Astrocyte (in vitro differentiated cells and primary cell): ENCODE results near the gene CAMKK2. TPM values are rescaled to one million over a fixed set of nuclear protein-coding genes. Genes with fewer than 3 reads are reported as not detected.
A peak's percentile ranks its signal among the peaks of the same experiment; 100 is the strongest.
"Not testable (repeated sequence)": the region's sequence is repeated elsewhere in the genome, so short reads cannot be mapped to it uniquely, and the experiment has no call there.

Source experiments
- DNase-seq: peaks from one replicate; pipeline ENCODE4 v3.0.0-alpha.2; 2010; ENCODE audit warnings: low read depth
- FAIRE-seq: peaks from 2 replicates; lab custom pipeline; 2011; peaks lifted over from hg19 to GRCh38; lab: Jason Lieb, UNC
- H2AFZ ChIP-seq: 2 replicates; pipeline ENCODE4 v1.6.0; 2012; ENCODE audit warnings: low read depth, low read length, inconsistent platforms
- H3K27ac ChIP-seq: 2 replicates; pipeline ENCODE4 v1.5.1; 2011; ENCODE audit warnings: low read depth, low read length, inconsistent platforms
- H3K27me3 ChIP-seq: 2 replicates; pipeline ENCODE4 v1.6.0; 2011; ENCODE audit warnings: low read length, inconsistent platforms; ENCODE audit not compliant: insufficient read depth
- H3K36me3 ChIP-seq: 2 replicates; pipeline ENCODE4 v1.5.1; 2011; ENCODE audit warnings: low read length, inconsistent platforms; ENCODE audit not compliant: insufficient read depth
- H3K4me1 ChIP-seq: 2 replicates; pipeline ENCODE4 v1.5.1; 2011; ENCODE audit warnings: low read length, inconsistent platforms; ENCODE audit not compliant: insufficient read depth
- H3K4me2 ChIP-seq: 2 replicates; pipeline ENCODE4 v1.6.0; 2012; ENCODE audit warnings: low read length, inconsistent platforms
- H3K4me3 ChIP-seq: 2 replicates; pipeline ENCODE4 v1.5.1; 2011; ENCODE audit warnings: low read depth, mild to moderate bottlenecking, low read length, inconsistent platforms; ENCODE audit not compliant: insufficient read depth
- H3K79me2 ChIP-seq: 2 replicates; pipeline ENCODE4 v1.6.0; 2012; ENCODE audit warnings: mild to moderate bottlenecking, low read length, inconsistent platforms; ENCODE audit not compliant: insufficient read depth
- H3K9ac ChIP-seq: 2 replicates; pipeline ENCODE4 v1.6.0; 2012; ENCODE audit warnings: mild to moderate bottlenecking, low read length, inconsistent platforms
- H3K9me3 ChIP-seq: 2 replicates; pipeline ENCODE4 v1.5.1; 2012; ENCODE audit warnings: low read depth, mild to moderate bottlenecking, low read length, inconsistent platforms; ENCODE audit not compliant: insufficient read depth
- H4K20me1 ChIP-seq: 2 replicates; pipeline ENCODE4 v1.6.0; 2012; ENCODE audit warnings: low read length, inconsistent platforms; ENCODE audit not compliant: insufficient read depth
- H3K27ac Mint-ChIP-seq: one replicate; pipeline ENCODE4 v1.8.0; 2021; ENCODE audit warnings: mild to moderate bottlenecking, mixed read lengths; ENCODE audit not compliant: unreplicated experiment
- H3K27me3 Mint-ChIP-seq: one replicate; pipeline ENCODE4 v1.8.0; 2021; ENCODE audit warnings: low read depth, mixed read lengths; ENCODE audit not compliant: unreplicated experiment
- H3K36me3 Mint-ChIP-seq: one replicate; pipeline ENCODE4 v1.8.0; 2021; ENCODE audit warnings: low read depth, mixed read lengths; ENCODE audit not compliant: unreplicated experiment
- H3K4me1 Mint-ChIP-seq: one replicate; pipeline ENCODE4 v1.8.0; 2021; ENCODE audit warnings: low read depth, mixed read lengths; ENCODE audit not compliant: unreplicated experiment
- H3K4me3 Mint-ChIP-seq: one replicate; pipeline ENCODE4 v1.8.0; 2021; ENCODE audit warnings: mild to moderate bottlenecking, moderate library complexity, mixed read lengths; ENCODE audit not compliant: unreplicated experiment
- H3K9me3 Mint-ChIP-seq: one replicate; pipeline ENCODE4 v1.8.0; 2021; ENCODE audit warnings: mild to moderate bottlenecking, mixed read lengths; ENCODE audit not compliant: unreplicated experiment
- EZH2 ChIP-seq: IDR thresholded peaks from 2 replicates; pipeline ENCODE4 v1.6.1; 2012; ENCODE audit warnings: mild to moderate bottlenecking, low read length, inconsistent platforms; ENCODE audit not compliant: insufficient read depth
- total RNA-seq: library from RNA; stranded (reverse); gene quantifications from 2 replicates; pipeline ENCODE4 v1.2.1, GENCODE V29; 2021
- TF ChIP-seq, protein P1 (sequence below): IDR thresholded peaks from 2 replicates; pipeline ENCODE4 v1.5.1; 2011; ENCODE audit warnings: low read depth, mild to moderate bottlenecking, inconsistent platforms, low read length, moderate library complexity; ENCODE audit not compliant: insufficient read depth

CAMKK2 gene
- total RNA-seq, 1 donor from 2014 or later: 22.0 TPM

DNA sequence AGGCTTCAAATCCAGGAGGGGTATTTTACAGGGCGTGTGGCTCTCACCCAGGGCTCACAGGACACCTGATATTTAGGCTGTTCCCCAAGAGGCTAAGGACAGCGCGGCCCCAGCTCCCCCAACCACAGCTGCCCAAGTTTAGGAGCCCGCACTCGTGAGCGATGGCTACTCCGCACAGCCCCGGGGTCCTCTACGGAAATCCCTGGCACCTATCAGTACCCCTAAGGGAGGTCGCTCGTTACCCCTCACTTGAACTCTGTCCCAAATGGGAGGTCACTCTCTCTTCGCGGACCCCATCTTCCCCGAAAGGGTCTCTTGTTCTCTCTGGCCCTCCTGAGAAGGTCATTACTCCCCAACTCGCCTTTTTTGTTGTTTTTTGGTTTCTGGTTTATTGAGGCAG lies 87.3 kb downstream of the CAMKK2 start:
- Mint-ChIP-seq H3K27me3 (no peaks in the 10 kb centered on the region), H3K36me3 (no peaks in the 10 kb centered on the region), H3K9me3 (no peaks in the 10 kb centered on the region), H3K4me3 (peak overlapping the region; percentile 60), H3K27ac (no peak overlapping the region), H3K4me1 (peaks cover 1% of the 10 kb centered on the region)
- no peak for FAIRE-seq
- Histone ChIP-seq H3K4me2 (no peak overlapping the region), H3K9me3 (no peaks in the 10 kb centered on the region), H3K4me1 (peaks cover 7% of the 10 kb centered on the region), H3K27ac (no peak overlapping the region), H2AFZ (no peak overlapping the region), H3K79me2 (no peaks in the 10 kb centered on the region), H3K9ac (no peak overlapping the region), H3K27me3 (peaks cover 2% of the 10 kb centered on the region), H4K20me1 (peaks cover 3% of the 10 kb centered on the region), H3K36me3 (no peaks in the 10 kb centered on the region), H3K4me3 (no peak overlapping the region)
- DNase-seq: no peak
- no peak for TF ChIP-seq EZH2
- TF ChIP-seq, protein P1, sequence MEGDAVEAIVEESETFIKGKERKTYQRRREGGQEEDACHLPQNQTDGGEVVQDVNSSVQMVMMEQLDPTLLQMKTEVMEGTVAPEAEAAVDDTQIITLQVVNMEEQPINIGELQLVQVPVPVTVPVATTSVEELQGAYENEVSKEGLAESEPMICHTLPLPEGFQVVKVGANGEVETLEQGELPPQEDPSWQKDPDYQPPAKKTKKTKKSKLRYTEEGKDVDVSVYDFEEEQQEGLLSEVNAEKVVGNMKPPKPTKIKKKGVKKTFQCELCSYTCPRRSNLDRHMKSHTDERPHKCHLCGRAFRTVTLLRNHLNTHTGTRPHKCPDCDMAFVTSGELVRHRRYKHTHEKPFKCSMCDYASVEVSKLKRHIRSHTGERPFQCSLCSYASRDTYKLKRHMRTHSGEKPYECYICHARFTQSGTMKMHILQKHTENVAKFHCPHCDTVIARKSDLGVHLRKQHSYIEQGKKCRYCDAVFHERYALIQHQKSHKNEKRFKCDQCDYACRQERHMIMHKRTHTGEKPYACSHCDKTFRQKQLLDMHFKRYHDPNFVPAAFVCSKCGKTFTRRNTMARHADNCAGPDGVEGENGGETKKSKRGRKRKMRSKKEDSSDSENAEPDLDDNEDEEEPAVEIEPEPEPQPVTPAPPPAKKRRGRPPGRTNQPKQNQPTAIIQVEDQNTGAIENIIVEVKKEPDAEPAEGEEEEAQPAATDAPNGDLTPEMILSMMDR: no peak

- not testable (repeated sequence) for H3K27me3 ChIP-seq, H3K4me1 ChIP-seq, H3K4me1 Mint-ChIP-seq, H3K27ac ChIP-seq, H2AFZ ChIP-seq, H3K4me3 ChIP-seq, H3K4me3 Mint-ChIP-seq, FAIRE-seq, H3K9ac ChIP-seq, DNase-seq, H3K27me3 Mint-ChIP-seq, H3K36me3 Mint-ChIP-seq, H3K79me2 ChIP-seq, H3K36me3 ChIP-seq, H3K27ac Mint-ChIP-seq, H3K9me3 Mint-ChIP-seq, H3K4me2 ChIP-seq, H3K9me3 ChIP-seq, H4K20me1 ChIP-seq
These were observed 87.9 kb downstream of the CAMKK2 start for GRCh38 chr12:121208571-121208970.

GRCh38 chr12:121205491-121205890 lies 91.0 kb downstream of the CAMKK2 start:
- no peaks in the 10 kb centered on the region for H3K9me3 ChIP-seq
- H3K4me2 ChIP-seq: no peak overlapping the region
- H3K27me3 ChIP-seq: peaks cover 2% of the 10 kb centered on the region
- no peak overlapping the region for H3K9ac ChIP-seq
- H3K79me2 ChIP-seq: no peaks in the 10 kb centered on the region
- H3K27ac ChIP-seq: no peak overlapping the region
- no peak overlapping the region for H2AFZ ChIP-seq
- no peaks in the 10 kb centered on the region for H4K20me1 ChIP-seq
- H3K4me3 ChIP-seq: no peak overlapping the region
- Mint-ChIP-seq H3K9me3 (no peaks in the 10 kb centered on the region), H3K4me1 (no peaks in the 10 kb centered on the region), H3K27ac (no peak overlapping the region), H3K36me3 (no peaks in the 10 kb centered on the region), H3K27me3 (no peaks in the 10 kb centered on the region), H3K4me3 (no peak overlapping the region)
- TF ChIP-seq EZH2: no peak
- TF ChIP-seq, protein P1: no peak
- H3K36me3 ChIP-seq: no peaks in the 10 kb centered on the region
- FAIRE-seq: no peak
- DNase-seq: no peak
- peaks cover 2% of the 10 kb centered on the region for H3K4me1 ChIP-seq
